Karpas-422 (cell line): ENCODE results near the gene ACVR2A. TPM values are rescaled to one million over a fixed set of nuclear protein-coding genes. Genes with fewer than 3 reads are reported as not detected.

Source experiments
- DNase-seq: peaks from one replicate; pipeline ENCODE4 v3.0.0-alpha.2; 2015
- H2AFZ ChIP-seq: fragments of 200-600 bp; sonication (generic); 2 replicates; pipeline ENCODE4 v1.6.1; 2014; ENCODE audit warnings: antibody characterized with exemption, low read length, mixed read lengths
- H3K27ac ChIP-seq: fragments of 200-600 bp; sonication (generic); 2 replicates; pipeline ENCODE4 v1.5.1; 2014; ENCODE audit warnings: mild to moderate bottlenecking, low read length, moderate library complexity
- H3K27me3 ChIP-seq: fragments of 200-600 bp; sonication (generic); 2 replicates; pipeline ENCODE4 v1.6.1; 2014; ENCODE audit warnings: low read length, mixed read lengths
- H3K36me3 ChIP-seq: fragments of 200-600 bp; sonication (generic); 2 replicates; pipeline ENCODE4 v1.6.1; 2014; ENCODE audit warnings: low read length, mixed read lengths; ENCODE audit not compliant: insufficient read depth
- H3K4me1 ChIP-seq: fragments of 200-600 bp; sonication (generic); 2 replicates; pipeline ENCODE4 v1.6.1; 2014; ENCODE audit warnings: mild to moderate bottlenecking, low read length, mixed read lengths
- H3K4me2 ChIP-seq: fragments of 200-600 bp; sonication (generic); 2 replicates; pipeline ENCODE4 v1.6.1; 2014; ENCODE audit warnings: low read length, low read depth, mild to moderate bottlenecking; ENCODE audit not compliant: poor library complexity, severe bottlenecking
- H3K4me3 ChIP-seq: fragments of 200-600 bp; sonication (generic); 2 replicates; pipeline ENCODE4 v1.5.1; 2014; ENCODE audit warnings: mild to moderate bottlenecking, antibody characterized with exemption, low read length, mixed read lengths
- H3K79me2 ChIP-seq: fragments of 200-600 bp; sonication (generic); 2 replicates; pipeline ENCODE4 v1.6.1; 2014; ENCODE audit warnings: mild to moderate bottlenecking, low read length, mixed read lengths
- H3K9ac ChIP-seq: fragments of 200-600 bp; sonication (generic); 2 replicates; pipeline ENCODE4 v1.6.0; 2014; ENCODE audit warnings: low read length
- H3K9me2 ChIP-seq: fragments of 200-600 bp; sonication (generic), shearing (Covaris generic); replicated peaks from 2 replicates; pipeline ENCODE4 v1.6.0; 2014; ENCODE audit warnings: mild to moderate bottlenecking, low read length, moderate library complexity; ENCODE audit not compliant: insufficient read depth
- H3K9me3 ChIP-seq: fragments of 300-700, 200-600 bp; sonication (generic); 2 replicates; pipeline ENCODE4 v1.6.1; 2014; ENCODE audit warnings: low read length, mixed read lengths
- H4K20me1 ChIP-seq: fragments of 200-600 bp; sonication (generic); 2 replicates; pipeline ENCODE4 v1.6.1; 2014; ENCODE audit warnings: mild to moderate bottlenecking, antibody characterized with exemption, low read length, low read depth; ENCODE audit not compliant: insufficient read depth
- total RNA-seq: library from RNA; depleted of rRNA; stranded (reverse); fragments of >200 nt; shearing (Covaris generic); gene quantifications from 2 replicates; pipeline ENCODE4 v1.2.3, GENCODE V29; 2014; ENCODE audit warnings: low replicate concordance

Gene ACVR2A
- total RNA-seq, 1 experiment from 2014 or later, result 2.6 TPM

DNA sequence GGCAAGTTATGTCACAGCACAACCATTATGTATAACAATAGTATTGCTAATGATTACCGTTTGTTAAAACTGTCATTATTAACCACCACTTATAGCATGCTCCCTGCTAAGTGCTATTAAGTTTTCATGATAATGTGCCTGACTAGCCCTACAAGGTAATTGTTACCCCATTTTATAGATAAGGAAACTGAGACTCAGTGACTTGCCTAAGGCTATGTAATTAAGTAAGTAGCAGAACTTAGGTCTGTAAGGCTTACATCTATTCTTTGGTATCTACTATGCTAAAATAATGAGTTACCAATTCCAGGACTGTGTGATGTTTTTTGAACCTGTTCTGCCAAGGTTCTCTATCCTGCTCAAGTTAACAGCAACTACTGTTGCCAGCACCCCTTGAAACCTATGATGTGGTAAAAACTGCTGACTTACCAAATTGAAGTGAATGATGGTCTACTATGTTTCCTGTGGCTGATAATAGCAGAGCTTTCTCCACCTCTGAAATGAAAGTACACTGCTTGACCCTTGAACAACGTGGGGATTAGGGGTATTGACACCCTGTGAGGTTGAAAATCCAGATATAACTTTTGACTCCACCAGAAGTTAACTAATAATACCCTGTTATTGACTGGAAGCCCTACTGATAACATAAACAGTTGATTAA lies 18.2 kb downstream of the ACVR2A start:
- H3K9ac ChIP-seq, result no peak overlapping the region
- peaks cover 48% of the 10 kb centered on the region for H4K20me1 ChIP-seq
- H3K4me1 ChIP-seq, result peaks cover 7% of the 10 kb centered on the region; the same call in 1 of the 2 replicates
- no peak overlapping the region for H2AFZ ChIP-seq
- no peak overlapping the region for H3K4me3 ChIP-seq
- H3K9me3 ChIP-seq, result no peaks in the 10 kb centered on the region
- no peaks in the 10 kb centered on the region for H3K79me2 ChIP-seq
- H3K27me3 ChIP-seq, result no peaks in the 10 kb centered on the region
- no peak overlapping the region for H3K4me2 ChIP-seq
- no peaks in the 10 kb centered on the region for H3K9me2 ChIP-seq
- no peak overlapping the region for H3K27ac ChIP-seq
- no peak for DNase-seq
- H3K36me3 ChIP-seq, result no peaks in the 10 kb centered on the region

- no peak overlapping the region for H3K9ac ChIP-seq
- H3K27ac ChIP-seq, result no peak overlapping the region
- H3K4me3 ChIP-seq, result no peak overlapping the region
- H3K4me1 ChIP-seq, result peaks cover 7% of the 10 kb centered on the region; the same call in 1 of the 2 replicates
- no peak overlapping the region for H3K4me2 ChIP-seq
- H2AFZ ChIP-seq, result no peak overlapping the region
- H4K20me1 ChIP-seq, result peaks cover 49% of the 10 kb centered on the region
- H3K9me2 ChIP-seq, result no peaks in the 10 kb centered on the region
- H3K79me2 ChIP-seq, result no peaks in the 10 kb centered on the region
- no peak for DNase-seq
- no peaks in the 10 kb centered on the region for H3K27me3 ChIP-seq
- no peaks in the 10 kb centered on the region for H3K9me3 ChIP-seq
- H3K36me3 ChIP-seq, result no peaks in the 10 kb centered on the region
Measured at GRCh38 chr2:147863835-147864234, 19.0 kb downstream of the ACVR2A start.

DNA sequence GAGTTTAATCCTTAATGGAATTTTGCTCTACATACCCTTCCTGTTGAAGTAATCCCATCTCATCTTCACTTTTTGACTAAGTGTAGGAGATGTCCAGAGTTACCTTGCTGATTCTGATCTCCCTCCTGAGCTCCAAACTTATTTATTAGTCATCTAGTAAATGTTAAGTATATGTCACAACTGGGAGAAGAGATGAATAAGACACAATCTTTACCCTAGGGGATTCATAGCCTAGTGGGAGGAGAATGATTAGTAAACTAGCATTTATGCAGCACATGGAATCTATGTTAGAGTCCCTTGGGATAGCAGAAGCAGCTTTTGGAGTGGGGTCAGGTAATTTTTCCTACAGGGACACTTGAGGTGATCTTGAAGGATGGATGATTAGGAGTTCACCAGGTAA lies 20.7 kb downstream of the ACVR2A start:
- no peak overlapping the region for H2AFZ ChIP-seq

GRCh38 chr2:147867050-147867449 lies 22.2 kb downstream of the ACVR2A start:
- H3K27ac ChIP-seq, result no peak overlapping the region
- H3K9me2 ChIP-seq, result no peaks in the 10 kb centered on the region
- no peaks in the 10 kb centered on the region for H3K9me3 ChIP-seq
- peaks cover 43% of the 10 kb centered on the region for H4K20me1 ChIP-seq
- no peak overlapping the region for H3K4me2 ChIP-seq
- no peak overlapping the region for H3K4me3 ChIP-seq
- H3K79me2 ChIP-seq, result no peaks in the 10 kb centered on the region
- H3K36me3 ChIP-seq, result no peaks in the 10 kb centered on the region
- no peak overlapping the region for H3K9ac ChIP-seq
- DNase-seq, result no peak
- no peaks in the 10 kb centered on the region for H3K27me3 ChIP-seq
- H3K4me1 ChIP-seq, result peaks cover 3% of the 10 kb centered on the region; the same call in 1 of the 2 replicates
- no peak overlapping the region for H2AFZ ChIP-seq

More for the DNA sequence above, 20.7 kb downstream of the ACVR2A start:
- no peaks in the 10 kb centered on the region for H3K27me3 ChIP-seq
- H4K20me1 ChIP-seq, result peaks cover 46% of the 10 kb centered on the region
- H3K4me1 ChIP-seq, result peaks cover under 1% of the 10 kb centered on the region; the same call in 1 of the 2 replicates
- H3K9me3 ChIP-seq, result no peaks in the 10 kb centered on the region
- no peak overlapping the region for H3K4me2 ChIP-seq
- H3K9me2 ChIP-seq, result no peaks in the 10 kb centered on the region
- no peak overlapping the region for H3K9ac ChIP-seq
- no peak overlapping the region for H3K27ac ChIP-seq
- no peaks in the 10 kb centered on the region for H3K79me2 ChIP-seq
- H3K4me3 ChIP-seq, result no peak overlapping the region
- no peak for DNase-seq
- H3K36me3 ChIP-seq, result no peaks in the 10 kb centered on the region

- H3K79me2 ChIP-seq, result no peaks in the 10 kb centered on the region
- no peaks in the 10 kb centered on the region for H3K36me3 ChIP-seq
- H3K4me1 ChIP-seq, result peaks cover 3% of the 10 kb centered on the region; the same call in 1 of the 2 replicates
- no peak for DNase-seq
- no peak overlapping the region for H3K27ac ChIP-seq
- no peak overlapping the region for H3K4me2 ChIP-seq
- no peak overlapping the region for H3K9ac ChIP-seq
- no peaks in the 10 kb centered on the region for H3K9me3 ChIP-seq
- no peak overlapping the region for H2AFZ ChIP-seq
- peaks cover 61% of the 10 kb centered on the region for H4K20me1 ChIP-seq
- H3K4me3 ChIP-seq, result no peak overlapping the region
- no peaks in the 10 kb centered on the region for H3K27me3 ChIP-seq
- no peaks in the 10 kb centered on the region for H3K9me2 ChIP-seq
Measured at GRCh38 chr2:147869934-147870333, 25.1 kb downstream of the ACVR2A start.

GRCh38 chr2:147872967-147873366 lies 28.1 kb downstream of the ACVR2A start:
- no peaks in the 10 kb centered on the region for H3K9me2 ChIP-seq
- no peaks in the 10 kb centered on the region for H3K36me3 ChIP-seq
- H3K27me3 ChIP-seq, result no peaks in the 10 kb centered on the region
- H4K20me1 ChIP-seq, result peaks cover 49% of the 10 kb centered on the region
- peaks cover 3% of the 10 kb centered on the region; the same call in 1 of the 2 replicates for H3K4me1 ChIP-seq
- no peaks in the 10 kb centered on the region for H3K9me3 ChIP-seq
- no peaks in the 10 kb centered on the region for H3K79me2 ChIP-seq
- no peak overlapping the region for H2AFZ ChIP-seq
- no peak for DNase-seq
- H3K27ac ChIP-seq, result no peak overlapping the region
- no peak overlapping the region for H3K9ac ChIP-seq
- H3K4me2 ChIP-seq, result no peak overlapping the region
- no peak overlapping the region for H3K4me3 ChIP-seq

GRCh38 chr2:147873859-147874483 lies 29.1 kb downstream of the ACVR2A start:
- H2AFZ ChIP-seq, result no peak overlapping the region
- no peak overlapping the region for H3K27ac ChIP-seq
- no peaks in the 10 kb centered on the region for H3K79me2 ChIP-seq
- H3K36me3 ChIP-seq, result no peaks in the 10 kb centered on the region
- peaks cover 46% of the 10 kb centered on the region for H4K20me1 ChIP-seq
- no peak overlapping the region for H3K4me2 ChIP-seq
- no peaks in the 10 kb centered on the region for H3K27me3 ChIP-seq
- H3K9ac ChIP-seq, result no peak overlapping the region
- no peak overlapping the region for H3K4me3 ChIP-seq
- H3K9me2 ChIP-seq, result no peaks in the 10 kb centered on the region
- no peaks in the 10 kb centered on the region for H3K9me3 ChIP-seq
- H3K4me1 ChIP-seq, result peaks cover 3% of the 10 kb centered on the region; the same call in 1 of the 2 replicates
- DNase-seq, result no peak

GRCh38 chr2:147879846-147880245 lies 35.0 kb downstream of the ACVR2A start:
- Histone ChIP-seq H3K27ac (no peak overlapping the region), H3K4me3 (no peak overlapping the region), H4K20me1 (peaks cover 25% of the 10 kb centered on the region; the same call in 1 of the 2 replicates), H3K36me3 (no peaks in the 10 kb centered on the region), H3K9ac (no peak overlapping the region), H3K4me1 (no peaks in the 10 kb centered on the region), H3K27me3 (no peaks in the 10 kb centered on the region), H2AFZ (no peak overlapping the region), H3K9me2 (no peaks in the 10 kb centered on the region), H3K79me2 (no peaks in the 10 kb centered on the region), H3K4me2 (no peak overlapping the region), H3K9me3 (no peaks in the 10 kb centered on the region)
- DNase-seq, result no peak
